Ovary (tissue), 3 donors: ENCODE results near the gene GRID2.

Experiments used
- CTCF ChIP-seq, 3 donors: fragments of 450-650 bp in 2 of 3; fragments of 200-600 bp in 1 of 3; IDR thresholded peaks; one replicate each; pipeline versions ENCODE4 v1.5.1 to v1.8.0; 2016 to 2022; ENCODE audit warnings: antibody characterized with exemption in 3 of 3, mild to moderate bottlenecking in 1 of 3
- POLR2A ChIP-seq: fragments of 450-650 bp; IDR thresholded peaks from one replicate; pipeline ENCODE4 v1.6.1; 2017; ENCODE audit warnings: antibody characterized with exemption, mild to moderate bottlenecking, moderate library complexity
- donor health status: DM: no; HTN: no; CAD: no.

DNA sequence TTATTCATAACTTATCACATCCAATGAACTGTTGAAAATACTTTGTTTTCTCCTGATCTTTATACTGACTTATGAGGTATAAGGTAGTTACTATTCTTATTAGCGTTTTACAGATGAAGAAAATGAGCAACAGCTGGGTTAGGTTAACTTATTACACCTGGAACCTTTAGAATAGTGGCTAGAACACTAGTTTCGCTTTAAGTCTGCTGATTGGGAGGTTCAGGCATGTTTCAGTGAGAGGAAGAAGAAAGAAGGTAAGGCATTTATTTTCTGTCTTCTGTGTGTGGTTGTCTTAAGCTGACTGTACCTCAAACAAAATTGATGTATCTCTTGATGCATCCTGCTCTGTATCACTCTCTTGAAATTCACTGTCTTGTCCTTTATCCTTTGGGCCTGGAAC, 302.5 kb downstream of the GRID2 start:
- TF ChIP-seq CTCF (IDR thresholded peaks at IDR 0.05) = no peak
- no peak for TF ChIP-seq POLR2A
